HepG2 (cell line): Measurements from ENCODE around the gene CLDN9. TPM values are rescaled to one million over a fixed set of nuclear protein-coding genes. Genes with fewer than 3 reads are reported as not detected.

Source experiments
- AGO2 ChIP-seq: fragments of 200-400 bp; formaldehyde crosslinking; optimal IDR thresholded peaks from 2 replicates; pipeline ENCODE3; 2017; ENCODE audit warnings: mild to moderate bottlenecking, low read depth, low read length, moderate library complexity
- ATF3 ChIP-seq: sonication (generic); formaldehyde crosslinking; IDR thresholded peaks from 2 replicates; pipeline ENCODE4 v1.4.0; 2020; ENCODE audit warnings: missing genetic modification reagents
- GATA4 ChIP-seq: sonication (generic); IDR thresholded peaks from 2 replicates; pipeline ENCODE4 v1.6.1; 2016; ENCODE audit warnings: antibody characterized with exemption, low read depth, borderline replicate concordance
- GATAD2A ChIP-seq: IDR thresholded peaks from 2 replicates; pipeline ENCODE4 v1.6.1; 2016
- GPBP1L1 ChIP-seq: sonication (generic); formaldehyde crosslinking; IDR thresholded peaks from 2 replicates; pipeline ENCODE4 v1.5.0; 2020; ENCODE audit warnings: mild to moderate bottlenecking, missing genetic modification reagents
- HCFC1 ChIP-seq: fragments of 150-350 bp; IDR thresholded peaks from 2 replicates; pipeline ENCODE4 v1.6.1; 2014; ENCODE audit warnings: low read depth, low read length
- HOXA3 ChIP-seq: sonication (generic); formaldehyde crosslinking; IDR thresholded peaks from 2 replicates; pipeline ENCODE4 v1.5.0; 2020; ENCODE audit warnings: missing genetic modification reagents
- KDM1A ChIP-seq: IDR thresholded peaks from 2 replicates; pipeline ENCODE4 v1.6.1; 2016; ENCODE audit warnings: missing compliant biosample characterization
- KDM3A ChIP-seq: IDR thresholded peaks from 2 replicates; pipeline ENCODE4 v1.6.1; 2018; ENCODE audit warnings: low read depth, missing compliant biosample characterization
- MLX ChIP-seq: IDR thresholded peaks from 2 replicates; pipeline ENCODE4 v1.6.1; 2016
- MTERF4 ChIP-seq: sonication (generic); formaldehyde crosslinking; IDR thresholded peaks from 2 replicates; pipeline ENCODE4 v1.8.0; 2023; ENCODE audit warnings: mild to moderate bottlenecking, missing genetic modification reagents
- PBX3 ChIP-seq: sonication (generic); formaldehyde crosslinking; IDR thresholded peaks from 2 replicates; pipeline ENCODE4 v1.8.1; 2023; ENCODE audit warnings: missing genetic modification reagents, inconsistent platforms, borderline replicate concordance
- POLR2G ChIP-seq: fragments of 200-400 bp; formaldehyde crosslinking; IDR thresholded peaks from 2 replicates; pipeline ENCODE4 v1.6.1; 2018; ENCODE audit warnings: mild to moderate bottlenecking, low read depth, low read length, moderate library complexity
- SCMH1 ChIP-seq: sonication (generic); formaldehyde crosslinking; IDR thresholded peaks from 2 replicates; pipeline ENCODE4 v1.9.0; 2021; ENCODE audit warnings: missing genetic modification reagents, mild to moderate bottlenecking, borderline replicate concordance
- SNAPC5 ChIP-seq: sonication (generic); formaldehyde crosslinking; IDR thresholded peaks from 2 replicates; pipeline ENCODE4 v1.8.1; 2023; ENCODE audit warnings: mild to moderate bottlenecking, missing genetic modification reagents, borderline replicate concordance
- ZBTB43 ChIP-seq: sonication (generic); formaldehyde crosslinking; conservative IDR thresholded peaks from 2 replicates; pipeline ENCODE4 v1.4.0; 2020; ENCODE audit warnings: missing genetic modification reagents
- ZNF296 ChIP-seq: sonication (generic); formaldehyde crosslinking; conservative IDR thresholded peaks from 2 replicates; pipeline ENCODE4 v1.5.0; 2020; ENCODE audit warnings: mild to moderate bottlenecking, missing genetic modification reagents
- ZNF34 ChIP-seq: sonication (generic); formaldehyde crosslinking; IDR thresholded peaks from 2 replicates; pipeline ENCODE4 v1.4.0; 2020; ENCODE audit warnings: mild to moderate bottlenecking, missing genetic modification reagents, borderline replicate concordance
- ZNF678 ChIP-seq: sonication (generic); formaldehyde crosslinking; IDR thresholded peaks from 2 replicates; pipeline ENCODE4 v1.4.0; 2020; ENCODE audit warnings: mild to moderate bottlenecking, missing genetic modification reagents
- ZNF761 ChIP-seq: sonication (generic); formaldehyde crosslinking; conservative IDR thresholded peaks from 2 replicates; pipeline ENCODE4 v1.4.0; 2020; ENCODE audit warnings: mild to moderate bottlenecking, missing genetic modification reagents
- ZSCAN21 ChIP-seq: sonication (generic); formaldehyde crosslinking; IDR thresholded peaks from 2 replicates; pipeline ENCODE4 v1.8.0; 2022; ENCODE audit warnings: mild to moderate bottlenecking, missing genetic modification reagents, moderate library complexity, borderline replicate concordance
- ZSCAN9 ChIP-seq: IDR thresholded peaks from 2 replicates; pipeline ENCODE4 v1.6.1; 2016; ENCODE audit warnings: borderline replicate concordance
- polyA plus RNA-seq, 8 experiments: library from polyadenylated mRNA; depleted of rRNA in 3 of 8; stranded (reverse) in 7 of 8; unstranded in 1 of 8; fragments of >200 nt; fragmentation: Illumina TruSeq in 4 of 8; extraction: Trizol in 4 of 8; gene quantifications; 2 replicates each; pipeline versions ENCODE4 v1.2.1 to v1.2.3, GENCODE V29; 2011 to 2016; ENCODE audit warnings: low read depth in 4 of 8, missing spikeins in 1 of 8, mixed read lengths in 1 of 8; ENCODE audit not compliant: insufficient read depth in 1 of 8
- total RNA-seq, 5 experiments: library from RNA; depleted of rRNA; stranded (reverse); fragments of >200 nt; fragmentation: Illumina TruSeq; extraction: Trizol; gene quantifications; 2 replicates each; pipeline ENCODE4 v1.2.3, GENCODE V29; 2016; ENCODE audit warnings: low read depth in 1 of 5

Gene CLDN9
- total and polyA plus RNA-seq, 2 of the 13 experiments (the other 11 are each of a cell fraction or from before 2014, with no cell fraction given) = 0.15 to 0.26 TPM

GRCh38 chr16:2981177-2981898 lies 31.4 kb upstream of the CLDN9 start (continued):
- no peak; the same call in 1 of the 2 replicates for TF ChIP-seq ZSCAN9
- no peak for TF ChIP-seq SNAPC5 (CRISPR knock-in tag)
- TF ChIP-seq GPBP1L1 (CRISPR knock-in tag) = no peak
- no peak for TF ChIP-seq ZNF761 (CRISPR knock-in tag)
- TF ChIP-seq SCMH1 = no peak
- peak; percentile 62; the same call in 1 of the 2 replicates for TF ChIP-seq POLR2G
- TF ChIP-seq ZSCAN21 (CRISPR knock-in tag) = 0 out of 2 replicates have a peak, but pooled peaks have one; percentile 39
- TF ChIP-seq ZNF296 (CRISPR knock-in tag) = no peak; the same call in 1 of the 2 replicates
- TF ChIP-seq PBX3 (CRISPR knock-in tag) = no peak
- no peak for TF ChIP-seq ATF3 (CRISPR knock-in tag)
- no peak for TF ChIP-seq ZBTB43 (CRISPR knock-in tag)
- TF ChIP-seq GATA4 = no peak
- TF ChIP-seq KDM1A (CRISPR knock-in tag) = peak; percentile 72; the same call in 1 of the 2 replicates
- TF ChIP-seq ZNF678 = no peak
- TF ChIP-seq KDM3A (CRISPR knock-in tag) = peak; percentile 55; the same call in 1 of the 2 replicates
- TF ChIP-seq GATAD2A (CRISPR knock-in tag) = peak; percentile 32; the same call in 1 of the 2 replicates
- no peak for TF ChIP-seq HCFC1
- TF ChIP-seq HOXA3 = peak; percentile 60; the same call in 1 of the 2 replicates
- TF ChIP-seq MLX (CRISPR knock-in tag) = no peak
- TF ChIP-seq MTERF4 (CRISPR knock-in tag) = 0 out of 2 replicates have a peak, but pooled peaks have one; percentile 21
- no peak for TF ChIP-seq AGO2
- TF ChIP-seq ZNF34 (CRISPR knock-in tag) = no peak
